IgD-negative memory B cell (primary cell): ENCODE results near the gene CYGB. TPM values are rescaled to one million over a fixed set of nuclear protein-coding genes. Genes with fewer than 3 reads are reported as not detected.
"Not testable (repeated sequence)": the region's sequence is repeated elsewhere in the genome, so short reads cannot be mapped to it uniquely, and the experiment has no call there.

Experiments used
- H3K27ac Mint-ChIP-seq, 3 donors: one replicate each; pipeline ENCODE4 v1.8.0; 2020 to 2022; ENCODE audit warnings: mild to moderate bottlenecking in 3 of 3, mixed read lengths in 3 of 3, moderate library complexity in 1 of 3
- H3K27me3 Mint-ChIP-seq: one replicate; pipeline ENCODE4 v1.8.0; 2021; ENCODE audit warnings: mixed read lengths
- H3K36me3 Mint-ChIP-seq: one replicate; pipeline ENCODE4 v1.8.0; 2020; ENCODE audit warnings: mild to moderate bottlenecking, mixed read lengths
- H3K4me1 Mint-ChIP-seq, 3 donors: one replicate each; pipeline ENCODE4 v1.8.0; 2020 to 2022; ENCODE audit warnings: mixed read lengths in 3 of 3, mild to moderate bottlenecking in 1 of 3
- H3K4me3 Mint-ChIP-seq, 4 donors: one replicate each; pipeline ENCODE4 v1.8.0; 2020 to 2022; ENCODE audit warnings: mild to moderate bottlenecking in 4 of 4, mixed read lengths in 4 of 4, moderate library complexity in 3 of 4
- H3K9me3 Mint-ChIP-seq, 3 donors: one replicate each; pipeline ENCODE4 v1.8.0; 2020 to 2021; ENCODE audit warnings: mixed read lengths in 3 of 3, mild to moderate bottlenecking in 1 of 3
- polyA plus RNA-seq: library from polyadenylated mRNA; unstranded; fragments of 300-500 nt; fragmentation: Illumina TruSeq; gene quantifications from one replicate; pipeline ENCODE4 v1.2.3, GENCODE V29; 2021

CYGB gene
- polyA plus RNA-seq, 1 donor from 2014 or later, result 2.1 TPM

DNA sequence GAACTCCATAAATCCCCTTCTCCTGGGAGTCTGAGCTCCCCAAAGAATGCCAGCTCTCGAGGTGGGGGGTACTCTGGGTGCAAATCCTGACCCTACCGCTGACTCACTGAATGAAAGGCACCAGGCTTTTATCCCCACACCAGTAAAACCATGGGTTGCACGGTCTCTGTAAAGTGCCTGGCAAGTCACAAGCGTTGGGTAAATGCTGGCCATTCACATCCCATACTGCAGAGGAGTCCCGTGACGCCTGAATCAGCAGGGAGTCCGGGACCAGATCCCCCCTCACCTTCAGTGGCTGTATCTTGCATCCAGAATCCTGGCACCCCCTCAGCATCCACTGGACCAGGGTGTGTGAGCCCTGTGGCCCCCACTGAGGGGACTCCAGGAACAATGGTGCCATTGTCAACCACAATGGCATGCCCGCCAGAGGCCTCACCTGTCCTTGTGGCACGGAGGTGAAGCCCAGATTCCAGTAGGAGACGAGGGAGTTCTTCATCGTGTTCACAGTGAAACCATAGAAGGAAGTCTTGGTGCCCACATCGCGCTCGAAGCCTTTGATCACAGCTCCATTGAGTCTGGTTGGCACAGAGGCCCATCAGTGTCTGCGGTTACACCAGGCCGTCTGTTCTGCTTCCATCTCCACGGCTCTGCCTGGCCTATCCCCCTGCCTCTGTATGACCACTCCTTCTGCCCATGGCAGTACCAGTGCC, 34.8 kb upstream of the CYGB start:
- peaks cover 6% of the 10 kb centered on the region for H3K27me3 Mint-ChIP-seq
- H3K36me3 Mint-ChIP-seq, result no peaks in the 10 kb centered on the region
- H3K4me1 Mint-ChIP-seq, result peaks cover 6 to 14% (median 12%) of the 10 kb centered on the region in 3 donors
- H3K9me3 Mint-ChIP-seq, result no peaks in the 10 kb centered on the region
- no peak overlapping the region for H3K27ac Mint-ChIP-seq
- no peak overlapping the region for H3K4me3 Mint-ChIP-seq

DNA sequence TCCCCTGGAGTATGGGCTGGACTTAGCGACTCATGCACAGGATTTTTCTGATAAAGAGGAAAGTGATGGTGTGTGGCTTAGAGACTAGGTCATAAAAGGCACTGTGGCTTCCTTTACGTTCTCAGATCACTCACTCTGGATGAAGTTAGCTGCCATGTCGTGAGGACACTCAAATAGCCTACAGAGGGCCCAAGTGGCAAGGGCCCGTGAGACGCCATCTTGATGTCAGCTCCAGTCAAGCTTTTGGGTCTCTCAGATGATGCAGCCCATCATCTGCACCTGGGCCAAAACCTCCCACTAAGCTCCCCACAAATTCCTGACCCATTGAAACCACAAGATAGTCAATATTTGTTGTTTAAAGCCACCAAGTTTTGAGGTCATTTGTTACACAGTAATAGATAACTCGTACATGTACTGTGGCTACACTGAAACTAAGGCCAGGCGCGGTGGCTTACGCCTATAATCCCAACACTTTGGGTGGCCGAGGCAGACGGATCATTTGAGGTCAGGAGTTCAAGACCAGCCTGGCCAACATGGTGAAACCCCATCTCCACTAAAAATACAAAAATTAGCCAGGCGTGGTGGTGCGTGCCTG, 33.5 kb upstream of the CYGB start:
- no peaks in the 10 kb centered on the region for H3K9me3 Mint-ChIP-seq
- peaks cover 4% of the 10 kb centered on the region for H3K36me3 Mint-ChIP-seq
- peaks cover 6% of the 10 kb centered on the region for H3K27me3 Mint-ChIP-seq
- no peak overlapping the region for H3K4me3 Mint-ChIP-seq
- H3K27ac Mint-ChIP-seq, result no peak overlapping the region
- H3K4me1 Mint-ChIP-seq, result peaks cover 10 to 22% (median 18%) of the 10 kb centered on the region in 3 donors

DNA sequence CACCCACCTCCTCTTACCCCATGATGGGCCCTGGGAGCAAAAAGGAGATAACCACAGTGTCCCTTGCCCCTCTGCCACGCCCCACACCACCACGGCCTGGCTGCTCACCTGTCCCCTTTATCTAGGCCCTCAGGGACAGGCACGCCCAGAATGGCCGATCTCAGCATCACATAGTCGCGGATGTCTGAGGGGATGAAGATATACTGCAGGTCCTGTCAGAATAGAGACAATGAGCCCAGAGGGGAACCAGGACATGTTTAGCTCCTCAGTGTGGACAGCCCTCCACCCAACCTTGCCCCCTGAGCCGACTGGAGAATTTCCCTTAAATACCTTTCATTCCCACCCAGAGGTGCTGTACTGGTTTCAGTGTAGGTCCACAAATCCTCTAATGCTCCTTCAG, 32.9 kb upstream of the CYGB start:
- H3K9me3 Mint-ChIP-seq, result no peaks in the 10 kb centered on the region
- H3K27me3 Mint-ChIP-seq, result peaks cover 6% of the 10 kb centered on the region
- no peak overlapping the region for H3K27ac Mint-ChIP-seq
- H3K4me3 Mint-ChIP-seq, result no peak overlapping the region
- H3K4me1 Mint-ChIP-seq, result peaks cover 10 to 22% (median 19%) of the 10 kb centered on the region in 3 donors
- peaks cover 6% of the 10 kb centered on the region for H3K36me3 Mint-ChIP-seq

DNA sequence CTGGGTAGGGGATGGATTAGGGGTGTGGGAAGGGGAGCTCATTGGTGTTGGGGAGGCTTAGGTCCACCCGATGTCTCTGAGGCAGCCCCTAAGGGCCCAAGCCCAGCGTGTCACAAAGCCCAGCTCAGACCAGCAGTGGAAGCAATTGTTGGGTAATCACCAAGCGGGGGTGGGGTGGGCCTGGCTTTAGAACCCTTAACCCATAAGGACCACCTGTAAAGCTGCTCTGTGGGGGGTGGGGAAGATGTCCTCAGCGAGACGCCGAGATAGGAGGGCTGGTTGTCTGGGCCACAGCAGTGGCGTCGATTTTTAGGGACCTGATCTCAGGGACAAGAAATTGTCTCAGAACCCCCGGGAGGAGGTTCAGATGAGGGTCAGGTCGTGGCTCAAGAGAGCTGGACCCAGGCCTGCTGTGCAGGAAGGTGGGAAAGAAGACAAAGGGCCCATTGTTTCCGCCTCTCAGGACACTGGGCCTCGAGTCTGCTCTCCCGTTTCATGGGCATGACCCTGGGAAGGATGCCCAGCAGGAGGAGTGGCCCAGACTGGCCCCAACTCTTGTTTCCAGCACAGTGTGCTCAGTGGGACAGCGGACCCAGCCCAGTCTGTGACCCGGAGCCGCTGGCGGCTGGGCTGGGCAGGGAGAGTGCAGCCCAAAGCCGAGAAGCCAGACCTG, 32.2 kb upstream of the CYGB start:
- Mint-ChIP-seq H3K27me3 (peaks cover 6% of the 10 kb centered on the region), H3K9me3 (no peaks in the 10 kb centered on the region), H3K36me3 (peaks cover 9% of the 10 kb centered on the region), H3K4me1 (peaks cover 10 to 22% (median 19%) of the 10 kb centered on the region in 3 donors), H3K4me3 (no peak overlapping the region), H3K27ac (peak overlapping the region in 1 of 3 donors; percentile 64)

DNA sequence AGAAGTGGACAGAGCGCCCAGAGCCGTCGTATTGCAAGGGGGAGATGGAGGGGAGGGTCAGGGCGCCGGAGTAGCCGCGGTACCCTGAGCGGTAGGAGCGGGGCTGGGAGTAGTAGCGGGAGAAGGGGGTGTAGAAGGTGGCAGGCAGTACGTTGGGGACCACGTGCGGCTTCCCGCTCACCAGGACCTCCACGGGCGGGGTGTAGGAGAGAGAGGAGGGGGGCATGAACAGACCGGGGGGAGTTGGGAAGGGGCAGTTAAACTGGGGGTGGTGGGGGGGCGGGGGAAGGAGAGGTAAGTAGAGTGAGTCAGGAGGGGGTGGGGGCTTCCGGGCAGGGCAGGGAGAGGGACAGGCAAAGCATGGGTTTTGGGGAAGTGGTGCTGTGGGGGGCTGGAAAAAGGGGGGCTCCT, 31.3 kb upstream of the CYGB start:
- Mint-ChIP-seq H3K27me3 (peaks cover 6% of the 10 kb centered on the region), H3K4me1 (peaks cover 10 to 22% (median 19%) of the 10 kb centered on the region in 3 donors), H3K36me3 (peaks cover 9% of the 10 kb centered on the region), H3K27ac (peak overlapping the region in 1 of 3 donors; percentile 86), H3K9me3 (no peaks in the 10 kb centered on the region), H3K4me3 (no peak overlapping the region)

DNA sequence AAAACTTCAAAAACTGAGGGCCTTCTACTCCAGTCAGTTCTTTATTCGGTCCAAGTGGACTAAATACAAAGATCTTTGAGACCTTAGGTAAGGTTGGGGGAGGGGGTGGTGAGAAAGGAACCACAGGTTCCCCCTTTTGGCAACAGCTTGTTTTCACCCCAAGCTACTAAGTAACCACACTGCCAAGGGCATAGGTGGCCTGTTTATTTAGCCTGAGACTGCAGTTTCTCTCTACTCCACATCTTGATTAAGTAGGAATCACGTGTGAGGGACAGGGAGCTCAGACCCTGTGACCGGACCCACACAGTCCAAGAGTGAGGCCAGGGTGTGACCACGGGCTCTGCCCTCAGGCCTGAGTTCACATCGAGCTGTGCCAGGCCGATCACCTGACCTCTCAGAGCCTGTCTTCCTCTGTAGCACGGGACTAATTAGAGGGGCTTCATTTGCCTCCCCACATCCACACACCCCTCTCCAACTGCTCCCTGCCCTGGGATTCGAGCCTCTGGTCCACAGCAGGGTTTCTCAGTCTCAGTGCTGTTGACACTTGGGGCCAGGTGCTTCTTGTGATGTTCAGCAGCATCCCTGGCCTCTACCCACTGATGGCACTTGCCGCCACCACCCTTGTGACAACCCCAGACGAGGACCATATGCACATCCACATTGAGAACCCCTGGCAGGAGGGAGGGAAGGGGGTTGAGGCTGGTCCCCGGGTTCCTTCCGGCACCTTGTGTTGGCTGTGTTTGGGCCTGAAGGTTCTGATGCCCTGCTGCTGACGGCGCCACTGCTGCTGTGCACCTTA, 30.3 kb upstream of the CYGB start:
- peak overlapping the region in 2 of 3 donors; percentile 86 to 87 for H3K27ac Mint-ChIP-seq

DNA sequence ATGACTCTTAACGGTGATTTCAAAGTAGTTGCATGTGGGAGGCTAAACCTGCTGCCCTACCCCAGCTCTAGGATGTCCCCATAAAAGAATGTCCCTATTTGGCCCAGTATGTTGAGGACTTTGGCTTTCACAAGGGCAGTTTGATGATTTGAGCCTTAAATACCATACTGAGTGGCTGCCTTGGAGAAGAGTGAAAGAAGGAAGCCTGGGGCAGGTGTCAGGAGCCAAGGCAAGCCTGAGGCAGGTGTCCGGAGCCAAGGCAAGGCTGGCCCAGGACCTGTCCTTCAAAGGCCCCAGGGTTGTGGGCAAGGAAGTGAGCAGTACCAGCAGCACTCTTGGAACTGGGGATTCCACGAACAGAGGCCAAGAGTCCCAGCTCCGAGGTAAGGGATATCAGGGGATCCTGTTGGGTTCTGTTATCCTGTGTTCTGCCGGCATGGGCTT, 29.5 kb upstream of the CYGB start:
- Mint-ChIP-seq H3K27ac (peak overlapping the region in 2 of 3 donors; percentile 86 to 87), H3K9me3 (no peaks in the 10 kb centered on the region), H3K4me1 (peaks cover 20 to 25% (median 25%) of the 10 kb centered on the region in 3 donors), H3K4me3 (peak overlapping the region in 1 of 4 donors; percentile 60), H3K36me3 (peaks cover 15% of the 10 kb centered on the region), H3K27me3 (peaks cover 2% of the 10 kb centered on the region)

More for the DNA sequence above, 30.3 kb upstream of the CYGB start:
- Mint-ChIP-seq H3K36me3 (peaks cover 12% of the 10 kb centered on the region), H3K27me3 (peaks cover 6% of the 10 kb centered on the region), H3K4me1 (peaks cover 17 to 26% (median 23%) of the 10 kb centered on the region in 3 donors), H3K9me3 (no peaks in the 10 kb centered on the region), H3K4me3 (peak overlapping the region in 3 of 4 donors; percentile 39 to 63 (median 60))

DNA sequence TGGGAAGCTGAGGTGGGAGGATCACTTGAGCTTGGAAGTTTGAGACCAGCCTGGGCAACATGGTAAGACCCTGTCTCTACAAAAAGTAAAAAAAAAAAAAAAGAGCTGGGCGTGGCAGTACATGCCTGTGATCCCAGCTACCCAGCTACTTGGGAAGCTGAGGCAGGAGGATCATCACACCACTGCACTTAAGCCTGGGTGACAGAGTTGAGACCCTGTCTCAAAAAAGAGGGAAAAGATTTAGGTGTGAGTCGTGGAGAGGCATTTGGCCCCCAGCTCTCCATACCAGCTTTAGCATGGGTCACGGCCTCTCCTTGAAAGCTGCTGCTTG, 29.1 kb upstream of the CYGB start:
- Mint-ChIP-seq H3K27me3 (peaks cover 2% of the 10 kb centered on the region), H3K27ac (no peak overlapping the region), H3K4me1 (peaks cover 22 to 30% (median 29%) of the 10 kb centered on the region in 3 donors), H3K36me3 (peaks cover 17% of the 10 kb centered on the region), H3K4me3 (no peak overlapping the region), H3K9me3 (no peaks in the 10 kb centered on the region)

DNA sequence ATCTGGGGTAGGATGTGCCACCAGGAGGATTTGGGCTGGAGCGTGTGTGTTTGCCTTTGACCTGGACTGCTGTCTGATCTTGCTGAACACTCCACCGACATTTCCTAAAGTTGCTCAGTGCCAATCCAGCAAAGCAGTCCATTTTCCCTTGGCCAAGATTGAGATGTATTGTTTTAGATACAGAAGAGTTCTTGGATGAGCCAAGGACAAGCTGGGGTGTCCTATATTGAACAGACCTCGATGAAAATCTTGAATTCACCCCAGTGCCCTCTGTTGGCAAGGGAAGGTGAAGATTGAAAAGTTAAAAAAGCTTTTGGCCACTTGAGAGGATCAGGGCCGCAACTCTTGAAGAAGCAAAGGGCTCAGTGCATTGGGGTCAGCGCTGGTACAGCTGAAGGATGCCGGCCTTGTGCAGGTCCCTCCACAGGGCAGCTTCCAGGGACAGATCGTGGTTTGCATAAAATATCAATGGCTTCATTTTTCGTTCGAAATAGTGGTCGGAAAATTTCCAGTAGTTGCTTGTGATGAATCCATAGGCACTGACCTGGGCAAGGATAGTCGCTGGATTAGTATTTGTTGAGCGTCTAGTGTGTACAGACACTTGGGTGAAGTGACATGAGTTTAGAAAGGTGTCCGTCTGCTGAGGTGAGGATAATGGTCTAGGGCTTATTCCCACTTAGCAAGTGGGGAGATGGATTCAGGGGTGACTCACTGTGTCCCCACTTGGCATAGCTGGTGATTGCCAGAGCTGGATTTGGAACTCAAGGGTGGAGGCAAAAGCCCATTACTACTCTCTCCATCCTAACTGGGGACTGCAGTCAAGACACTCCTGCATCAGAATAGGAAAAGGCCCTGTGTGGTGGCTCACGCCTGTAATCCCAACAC, 28.5 kb upstream of the CYGB start:
- H3K27me3 Mint-ChIP-seq, result peaks cover 2% of the 10 kb centered on the region
- no peak overlapping the region for H3K4me3 Mint-ChIP-seq
- peaks cover 19% of the 10 kb centered on the region for H3K36me3 Mint-ChIP-seq
- no peaks in the 10 kb centered on the region for H3K9me3 Mint-ChIP-seq
- H3K27ac Mint-ChIP-seq, result peak overlapping the region in 1 of 3 donors; percentile 70
- peaks cover 28 to 34% (median 33%) of the 10 kb centered on the region in 3 donors for H3K4me1 Mint-ChIP-seq

DNA sequence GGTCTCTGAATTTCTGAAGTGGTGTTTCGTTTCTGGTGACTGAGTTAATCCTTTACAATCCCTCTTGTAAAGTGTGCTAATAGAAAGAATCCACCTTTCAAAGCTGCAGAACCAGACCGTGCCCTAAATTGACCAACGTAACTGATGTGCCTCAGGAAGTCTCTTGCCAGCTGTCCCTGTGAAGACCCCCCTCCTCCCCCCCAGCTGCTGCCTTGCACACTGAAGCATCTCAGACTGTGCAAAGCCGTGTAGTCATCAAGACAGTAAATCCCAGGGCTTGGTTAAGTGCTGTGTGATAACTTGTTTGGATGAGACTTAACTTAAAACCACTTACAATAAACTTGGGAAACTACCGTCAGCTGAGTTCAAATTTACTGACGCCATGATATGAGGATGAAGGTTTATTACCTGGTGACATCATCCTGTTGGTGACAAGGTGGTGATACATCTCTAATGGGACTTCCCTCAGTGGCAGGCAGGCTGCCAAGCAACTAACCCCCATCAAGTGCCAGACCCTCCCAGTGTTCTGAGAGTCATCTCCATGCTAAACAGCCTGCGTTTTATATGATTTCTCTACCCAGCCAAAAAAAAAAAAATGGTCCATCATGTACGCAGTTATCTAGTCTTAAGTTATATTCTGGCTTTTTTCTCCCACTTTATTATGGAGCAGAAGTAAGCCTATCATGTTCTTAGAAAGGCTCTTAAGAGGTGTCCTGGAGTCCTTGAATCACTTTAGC, 27.6 kb upstream of the CYGB start:
- Mint-ChIP-seq H3K4me1 (peaks cover 29 to 42% (median 36%) of the 10 kb centered on the region in 3 donors), H3K27ac (peak overlapping the region in 2 of 3 donors; percentile 5 to 70), H3K36me3 (peaks cover 19% of the 10 kb centered on the region)
- H3K27me3 Mint-ChIP-seq, H3K4me3 Mint-ChIP-seq, H3K9me3 Mint-ChIP-seq: not testable (repeated sequence)

DNA sequence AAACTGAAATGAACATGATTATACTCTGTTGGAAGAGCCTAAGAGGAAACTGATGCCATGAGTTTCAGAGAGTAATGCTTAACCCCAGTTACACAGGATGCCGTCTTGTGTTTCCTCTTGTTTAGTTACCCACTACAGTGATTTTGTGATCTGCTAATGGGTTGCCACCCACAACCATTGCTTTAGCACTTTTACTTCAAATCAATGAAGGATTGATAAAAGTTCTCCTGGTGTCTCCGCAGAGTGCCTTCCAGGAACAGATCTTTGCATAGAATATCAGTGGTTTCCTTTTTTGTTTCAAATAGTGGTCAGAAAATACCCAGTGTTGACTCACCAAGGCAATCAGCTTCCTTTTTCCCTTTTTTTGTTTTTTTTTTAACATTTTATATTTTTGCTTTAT, 25.9 kb upstream of the CYGB start:
- Mint-ChIP-seq H3K4me3 (peak overlapping the region in 2 of 4 donors; percentile 18 to 44), H3K36me3 (peaks cover 20% of the 10 kb centered on the region), H3K4me1 (peaks cover 39 to 50% (median 44%) of the 10 kb centered on the region in 3 donors)
- H3K27ac Mint-ChIP-seq, H3K27me3 Mint-ChIP-seq, H3K9me3 Mint-ChIP-seq: not testable (repeated sequence)

DNA sequence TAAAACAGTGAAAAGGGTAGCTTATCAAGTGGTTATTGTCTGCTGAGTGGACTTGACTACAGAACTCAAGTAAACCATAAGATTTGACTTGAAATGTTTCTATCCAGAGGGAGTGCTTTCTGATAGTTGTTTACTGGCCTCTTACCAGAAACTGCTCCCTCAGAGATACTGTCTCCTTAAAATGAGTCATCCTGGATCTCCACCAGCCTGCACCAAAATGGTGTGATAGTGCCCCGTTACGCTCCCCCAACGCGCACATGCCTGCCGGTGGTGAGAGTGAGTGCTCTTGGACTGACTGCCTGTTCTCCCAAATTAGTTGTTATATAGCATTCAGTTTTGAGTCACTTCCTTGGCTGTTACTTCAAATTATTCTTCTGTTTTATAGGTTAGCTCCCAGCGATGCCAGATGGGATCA, 25.2 kb upstream of the CYGB start:
- Mint-ChIP-seq H3K4me3 (peak overlapping the region in 2 of 4 donors; percentile 18 to 43), H3K9me3 (no peaks in the 10 kb centered on the region), H3K36me3 (peaks cover 20% of the 10 kb centered on the region), H3K4me1 (peaks cover 39 to 45% (median 42%) of the 10 kb centered on the region in 3 donors), H3K27me3 (no peaks in the 10 kb centered on the region), H3K27ac (peak overlapping the region in 1 of 3 donors; percentile 78)

DNA sequence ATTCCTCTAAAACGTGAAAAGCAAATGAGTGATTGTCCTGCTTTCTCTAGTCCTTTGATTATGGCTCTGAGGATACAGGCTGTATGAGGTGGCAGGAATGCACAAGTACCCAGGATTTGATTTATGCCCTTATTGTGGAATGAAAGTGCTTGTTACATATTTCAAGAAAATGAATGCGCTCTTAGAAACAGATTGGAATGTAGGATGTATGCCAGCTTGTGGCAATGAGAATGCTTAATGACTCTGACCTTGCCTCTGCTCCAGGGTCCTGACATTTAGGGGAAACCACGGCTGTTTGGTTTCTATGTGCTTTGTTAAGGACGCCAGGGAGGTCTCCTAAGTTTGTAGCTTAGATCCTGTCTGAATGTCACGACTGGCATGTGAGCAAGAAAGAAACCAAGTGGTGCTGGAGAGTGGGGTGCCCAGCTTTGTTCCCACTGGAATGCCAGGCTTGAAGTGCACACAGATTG, 24.3 kb upstream of the CYGB start:
- H3K27me3 Mint-ChIP-seq, result no peaks in the 10 kb centered on the region
- peaks cover 39 to 48% (median 40%) of the 10 kb centered on the region in 3 donors for H3K4me1 Mint-ChIP-seq

More for the DNA sequence above, 24.3 kb upstream of the CYGB start:
- Mint-ChIP-seq H3K36me3 (peaks cover 22% of the 10 kb centered on the region), H3K9me3 (no peaks in the 10 kb centered on the region), H3K27ac (peak overlapping the region; percentile 72 to 96 (median 94)), H3K4me3 (peak overlapping the region; percentile 47 to 85 (median 76))
